CD4-positive, alpha-beta T cell treated with Interferon gamma for 1 hour (primary cell): Measurements from ENCODE around the gene ZNF300.
"Not testable (repeated sequence)": the region's sequence is repeated elsewhere in the genome, so short reads cannot be mapped to it uniquely, and the experiment has no call there.

Experiments
- DNase-seq: peaks from one replicate; pipeline ENCODE4 v3.0.0-alpha.2; 2020

ZNF300 gene

DNA sequence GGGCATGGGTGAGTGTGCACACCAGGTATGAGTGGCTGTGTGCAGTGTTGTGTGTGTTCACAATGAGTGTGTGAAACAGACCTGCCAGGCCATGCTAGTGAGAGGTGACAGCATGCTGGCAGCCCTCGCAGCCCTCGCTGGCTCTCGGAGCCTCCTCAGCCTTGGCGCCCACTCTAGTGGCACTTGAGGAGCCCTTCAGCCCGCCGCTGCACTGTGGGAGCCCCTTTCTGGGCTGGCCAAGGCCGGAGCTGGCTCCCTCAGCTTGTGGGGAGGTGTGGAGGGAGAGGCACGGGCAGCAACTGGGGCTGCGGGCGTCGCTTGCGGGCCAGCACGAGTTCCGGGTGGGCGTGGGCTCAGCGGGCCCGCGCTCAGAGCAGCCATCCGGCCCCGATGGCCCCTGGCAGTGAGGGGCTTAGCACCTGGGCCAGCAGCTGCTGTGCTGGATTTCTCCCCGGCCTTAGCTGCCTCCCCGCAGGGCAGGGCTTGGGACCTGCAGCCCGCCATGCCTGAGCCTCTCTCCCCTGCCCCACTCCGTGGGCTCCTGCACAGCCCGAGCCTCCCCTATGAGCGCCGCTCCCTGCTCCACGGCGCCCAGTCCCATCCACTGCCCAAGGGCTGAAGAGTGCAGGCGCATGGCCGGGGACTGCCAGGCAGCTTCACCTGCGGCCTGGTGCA, 59.5 kb downstream of the ZNF300 start:
- not testable (repeated sequence) for DNase-seq
